Adrenal gland (tissue), 12 donors: Measurements from ENCODE around the gene AARS1. TPM values are rescaled to one million over a fixed set of nuclear protein-coding genes. Genes with fewer than 3 reads are reported as not detected.
A peak's percentile ranks its signal among the peaks of the same experiment; 100 is the strongest.
"Not testable (repeated sequence)": the region's sequence is repeated elsewhere in the genome, so short reads cannot be mapped to it uniquely, and the experiment has no call there.

Experiments
- DNase-seq, 7 donors: peaks; one replicate each; pipeline ENCODE4 v3.0.0-alpha.2; 2019 to 2020
- H3K27ac ChIP-seq, 5 donors: fragments of 200-600 bp; sonication (generic) in 4 of 5; 1 replicate in 3 of 5; 2 replicates in 2 of 5; pipeline versions ENCODE4 v1.5.1 to v1.8.0; 2016 to 2020; ENCODE audit warnings: mild to moderate bottlenecking in 1 of 5
- H3K27me3 ChIP-seq: fragments of 200-600 bp; 2 replicates; pipeline ENCODE4 v1.8.0; 2021
- H3K36me3 ChIP-seq, 2 donors: fragments of 200-600 bp; replicated peaks in 1 of 2; 1 replicate in 1 of 2; 2 replicates in 1 of 2; pipeline versions ENCODE4 v1.5.1 to v1.8.0; 2018 to 2022
- H3K4me1 ChIP-seq, 2 donors: fragments of 200-600 bp; replicated peaks in 1 of 2; 1 replicate in 1 of 2; 2 replicates in 1 of 2; pipeline versions ENCODE4 v1.5.1 to v1.8.0; 2018 to 2021
- H3K4me3 ChIP-seq, 4 donors: fragments of 200-600 bp; sonication (generic) in 3 of 4; one replicate each; pipeline ENCODE4 v1.5.1; 2016 to 2018
- H3K9me3 ChIP-seq, 3 donors: fragments of 200-600 bp; sonication (generic) in 1 of 3; replicated peaks in 1 of 3; 1 replicate in 2 of 3; 2 replicates in 1 of 3; pipeline versions ENCODE4 v1.5.1 to v1.8.0; 2016 to 2021
- POLR2A ChIP-seq, 2 donors: fragments of 450-650 bp; IDR thresholded peaks; one replicate each; pipeline ENCODE4 v1.6.1; 2017; ENCODE audit warnings: antibody characterized with exemption in 2 of 2, mild to moderate bottlenecking in 2 of 2, moderate library complexity in 1 of 2
- WGBS, 4 donors: extraction: QIAGEN DNeasy Blood & Tissue Kit in 2 of 4; methylation state at CpG; one replicate each; pipeline versions ENCODE4 v1.1.5 to v1.1.7; 2013 to 2017; 5-methylcytosine and 5-hydroxymethylcytosine counted together
- intact Hi-C, 2 donors: fragments of 100-400 bp; cut with DNase I; formaldehyde crosslinking; loops; one replicate each; pipeline versions ENCODE4 v1.14.1 to v1.15.0; 2022 to 2023
- polyA plus RNA-seq, 3 donors: library from polyadenylated mRNA; stranded (reverse); fragments of 200-250 nt in 2 of 3; fragments of 350-450 nt in 1 of 3; fragmentation: Illumina TruSeq in 1 of 3; extraction: RNeasy Lipid Tissue Mini Kit (QIAGEN cat#74804) in 1 of 3; gene quantifications; one replicate each; pipeline ENCODE4 v1.2.3, GENCODE V29; 2013 to 2014
- total RNA-seq, 9 donors: library from RNA; depleted of rRNA in 4 of 9; stranded (reverse); fragments of >200 nt in 4 of 9; fragments of 120-200 nt in 1 of 9; fragmentation: NEBNext Ultra II Directional in 1 of 9; extraction: Animal tissue kit (Norgen Biotek cat#: 25700) in 1 of 9; gene quantifications; one replicate each; pipeline versions ENCODE4 v1.1.0 to v1.2.4, GENCODE V29; 2013 to 2023
- TF ChIP-seq, protein P1 (sequence below), 6 experiments: fragments of 450-650 bp in 4 of 6; fragments of 200-600 bp in 2 of 6; sonication (generic) in 1 of 6; IDR thresholded peaks; 1 replicate in 5 of 6; 2 replicates in 1 of 6; pipeline versions ENCODE4 v1.5.1 to v1.8.0; 2016 to 2021; ENCODE audit warnings: antibody characterized with exemption in 6 of 6, mild to moderate bottlenecking in 2 of 6, moderate library complexity in 1 of 6
- donor health status: healthy with polysubstance abuse.
- donor health status: Bipolar disorder and iron deficiency.
- donor health status: DM: yes; HTN: yes; CAD: no.
- donor health status: DM: no; HTN: no; CAD: no.
- donor health status: DM: no; HTN: no; CAD: no.
- donor health status: DM: yes; HTN: yes; CAD: no.

Gene AARS1
- total and polyA plus RNA-seq, 12 donors: 31.2 to 120 (median 92.0) TPM

DNA sequence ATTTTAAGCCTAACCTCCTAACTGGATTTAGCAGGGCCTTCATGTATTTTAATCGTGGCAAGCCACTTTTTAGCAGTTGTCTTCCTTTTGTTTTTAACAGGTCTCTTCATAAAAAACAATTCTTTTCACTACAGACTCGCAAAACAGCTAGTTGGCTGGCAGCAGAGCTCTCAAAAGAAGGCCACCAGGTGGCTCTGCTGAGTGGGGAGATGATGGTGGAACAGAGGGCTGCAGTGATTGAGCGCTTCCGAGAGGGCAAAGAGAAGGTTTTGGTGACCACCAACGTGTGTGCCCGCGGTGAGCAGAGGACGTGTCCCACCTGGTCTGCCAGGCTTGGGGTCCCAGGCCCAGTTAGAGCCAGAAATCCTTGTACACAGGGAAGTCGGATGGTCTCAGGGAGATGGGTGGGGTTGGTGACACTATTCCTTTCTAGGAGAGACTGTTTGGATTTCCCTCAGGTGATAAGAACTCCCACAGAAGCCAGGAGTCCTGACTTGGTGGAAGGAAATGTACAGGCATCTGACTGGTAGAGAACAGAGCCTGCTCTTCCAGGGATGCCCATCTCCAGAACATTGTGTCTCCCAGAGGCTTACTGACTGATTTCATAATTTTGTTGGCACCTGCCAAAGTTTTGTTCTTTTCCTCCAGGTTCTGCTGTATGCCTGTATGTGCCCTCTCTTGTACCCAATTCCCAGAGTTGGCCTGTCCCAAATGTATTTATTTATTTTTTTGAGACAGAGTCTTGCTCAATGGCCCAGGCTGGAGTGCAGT is 42.5 kb upstream of the AARS1 start:
- intact Hi-C loops: no loop called here
- DNase-seq: no peak
- no peaks in the 10 kb centered on the region for H3K4me1 ChIP-seq
- no peak overlapping the region for H3K4me3 ChIP-seq
- no peaks in the 10 kb centered on the region for H3K9me3 ChIP-seq
- WGBS, 4 donors: 64 to 80% (median 68%) methylated on average over 9 of the region's 9 CpGs
- H3K27me3 ChIP-seq: no peaks in the 10 kb centered on the region
- H3K27ac ChIP-seq: no peak overlapping the region
- H3K36me3 ChIP-seq: peaks cover 0 to 84% of the 10 kb centered on the region in 2 donors
- TF ChIP-seq, protein P1, sequence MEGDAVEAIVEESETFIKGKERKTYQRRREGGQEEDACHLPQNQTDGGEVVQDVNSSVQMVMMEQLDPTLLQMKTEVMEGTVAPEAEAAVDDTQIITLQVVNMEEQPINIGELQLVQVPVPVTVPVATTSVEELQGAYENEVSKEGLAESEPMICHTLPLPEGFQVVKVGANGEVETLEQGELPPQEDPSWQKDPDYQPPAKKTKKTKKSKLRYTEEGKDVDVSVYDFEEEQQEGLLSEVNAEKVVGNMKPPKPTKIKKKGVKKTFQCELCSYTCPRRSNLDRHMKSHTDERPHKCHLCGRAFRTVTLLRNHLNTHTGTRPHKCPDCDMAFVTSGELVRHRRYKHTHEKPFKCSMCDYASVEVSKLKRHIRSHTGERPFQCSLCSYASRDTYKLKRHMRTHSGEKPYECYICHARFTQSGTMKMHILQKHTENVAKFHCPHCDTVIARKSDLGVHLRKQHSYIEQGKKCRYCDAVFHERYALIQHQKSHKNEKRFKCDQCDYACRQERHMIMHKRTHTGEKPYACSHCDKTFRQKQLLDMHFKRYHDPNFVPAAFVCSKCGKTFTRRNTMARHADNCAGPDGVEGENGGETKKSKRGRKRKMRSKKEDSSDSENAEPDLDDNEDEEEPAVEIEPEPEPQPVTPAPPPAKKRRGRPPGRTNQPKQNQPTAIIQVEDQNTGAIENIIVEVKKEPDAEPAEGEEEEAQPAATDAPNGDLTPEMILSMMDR (IDR thresholded peaks at IDR 0.05): peak; percentile 16 to 52 (median 39)
- TF ChIP-seq POLR2A (IDR thresholded peaks at IDR 0.05): no peak

DNA sequence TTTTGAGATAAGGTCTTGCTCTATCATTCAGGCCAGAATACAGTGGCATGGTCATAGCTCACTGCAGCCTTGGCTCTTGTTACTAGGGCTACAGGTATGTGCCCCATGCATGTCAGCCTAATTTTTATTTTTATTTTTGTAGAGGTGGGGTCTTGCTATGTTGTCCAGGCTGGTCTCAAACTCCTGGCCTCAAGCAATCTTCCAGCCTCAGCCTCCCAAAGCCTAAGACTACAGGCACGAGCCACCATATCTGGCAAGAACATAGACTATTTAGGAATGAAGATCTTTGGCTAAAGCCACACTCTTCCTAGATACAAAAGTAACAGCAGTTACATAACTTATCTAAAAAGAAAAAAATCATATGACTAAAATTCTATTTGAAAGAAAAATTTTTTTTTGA is 41.8 kb upstream of the AARS1 start:
- Histone ChIP-seq H3K4me1 (no peaks in the 10 kb centered on the region), H3K36me3 (peaks cover 0 to 85% of the 10 kb centered on the region in 2 donors), H3K9me3 (no peaks in the 10 kb centered on the region), H3K4me3 (no peak overlapping the region), H3K27me3 (no peaks in the 10 kb centered on the region), H3K27ac (no peak overlapping the region)
- TF ChIP-seq POLR2A (IDR thresholded peaks at IDR 0.05): no peak
- TF ChIP-seq, protein P1 (IDR thresholded peaks at IDR 0.05): no peak
- WGBS, 4 donors: 94 to 98% (median 96%) methylated on average over 1 of the region's 1 CpG
- no peak for DNase-seq
- intact Hi-C loops: no loop called here

DNA sequence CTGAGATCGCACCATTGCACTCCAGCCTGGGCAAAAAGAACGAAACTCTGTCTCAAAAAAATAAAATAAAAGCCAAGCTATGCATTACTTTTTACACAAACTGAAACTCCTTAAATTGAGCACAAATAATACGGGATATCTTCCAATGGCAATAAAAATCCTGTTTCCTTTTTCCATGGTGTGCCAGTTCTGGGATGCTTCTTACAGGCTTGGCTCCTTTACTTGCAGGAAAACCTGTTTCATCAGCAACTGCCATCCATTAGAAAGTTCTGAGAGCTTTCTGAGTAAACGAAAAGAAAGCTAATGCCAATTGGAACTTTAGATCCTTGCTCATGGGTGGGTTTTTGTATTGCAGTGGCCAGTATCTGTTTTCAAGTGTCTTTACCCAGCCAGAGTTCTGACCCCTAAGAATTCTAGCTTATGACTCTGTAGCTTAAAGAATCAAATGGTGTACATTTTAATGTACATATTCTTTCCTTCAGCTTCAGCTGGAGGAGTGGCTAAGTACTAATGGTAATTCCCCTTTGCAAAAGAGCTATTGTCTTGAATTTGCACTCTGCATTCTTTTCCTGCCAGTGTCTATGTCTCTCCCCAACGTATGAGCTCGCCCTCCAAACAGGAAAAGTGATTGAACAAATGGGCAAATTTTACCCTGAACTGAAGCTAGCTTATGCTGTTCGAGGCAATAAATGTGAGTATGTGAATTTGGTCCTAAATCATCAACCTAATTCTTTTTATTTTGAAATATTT is 35.9 kb upstream of the AARS1 start:
- H3K27ac ChIP-seq: no peak overlapping the region
- WGBS, 4 donors: 89 to 94% (median 92%) methylated on average over 7 of the region's 7 CpGs
- no peak overlapping the region for H3K4me3 ChIP-seq
- H3K4me1 ChIP-seq: no peaks in the 10 kb centered on the region
- no peak for DNase-seq
- H3K36me3 ChIP-seq: peaks cover 0 to 86% of the 10 kb centered on the region in 2 donors
- no peaks in the 10 kb centered on the region for H3K9me3 ChIP-seq
- intact Hi-C loops: no loop called here
- no peaks in the 10 kb centered on the region for H3K27me3 ChIP-seq
- no peak for TF ChIP-seq POLR2A (IDR thresholded peaks at IDR 0.05)
- TF ChIP-seq, protein P1 (IDR thresholded peaks at IDR 0.05): no peak

DNA sequence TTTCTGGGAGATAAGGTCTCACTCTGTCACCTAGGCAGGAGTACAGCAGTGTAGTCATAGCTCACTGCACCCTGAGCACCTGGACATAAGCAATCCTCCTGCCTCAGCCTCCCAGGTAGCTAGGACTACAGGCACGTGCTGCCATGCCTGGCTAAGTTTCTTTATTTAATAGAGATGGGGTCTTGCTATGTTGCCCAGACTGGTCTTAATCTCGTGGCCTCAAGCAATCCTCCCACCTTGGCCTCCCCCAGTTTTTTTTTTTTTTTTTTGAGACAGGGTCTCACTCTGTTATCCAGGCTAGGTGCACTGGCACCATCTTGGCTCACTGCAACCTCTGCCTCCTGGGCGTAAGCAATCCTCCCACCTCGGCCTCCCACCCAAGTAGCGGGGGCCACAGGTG is 30.8 kb upstream of the AARS1 start:
- 94 to 99% (median 98%) methylated on average over 5 of the region's 5 CpGs for WGBS, 4 donors
- TF ChIP-seq, protein P1 (IDR thresholded peaks at IDR 0.05): no peak
- TF ChIP-seq POLR2A (IDR thresholded peaks at IDR 0.05): no peak
- Histone ChIP-seq H3K4me3 (no peak overlapping the region), H3K27ac (no peak overlapping the region), H3K9me3 (no peaks in the 10 kb centered on the region), H3K27me3 (no peaks in the 10 kb centered on the region), H3K36me3 (peaks cover 0 to 71% of the 10 kb centered on the region in 2 donors), H3K4me1 (no peaks in the 10 kb centered on the region)
- DNase-seq: no peak
- intact Hi-C loops: no loop called here

DNA sequence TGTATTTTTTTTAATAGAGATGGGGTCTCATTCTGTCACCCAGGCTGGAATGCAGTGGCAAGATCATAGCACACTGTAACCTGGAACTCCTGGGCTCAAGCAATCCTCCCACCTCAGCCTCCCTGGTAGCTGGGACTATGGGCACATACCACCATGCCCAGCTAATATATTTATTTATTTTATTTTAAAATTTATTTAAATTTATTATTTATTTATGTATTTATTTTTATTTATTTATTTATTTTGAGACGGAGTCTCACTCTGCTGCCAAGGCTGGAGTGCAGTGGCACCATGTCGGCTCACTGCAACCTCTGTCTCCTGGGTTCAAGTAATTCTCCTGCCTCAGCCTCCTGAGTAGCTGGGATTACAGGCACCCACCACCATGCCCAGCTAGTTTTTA is 18.4 kb upstream of the AARS1 start:
- H3K4me1 ChIP-seq, intact Hi-C loops, H3K27ac ChIP-seq, H3K36me3 ChIP-seq, H3K4me3 ChIP-seq, DNase-seq, H3K9me3 ChIP-seq, H3K27me3 ChIP-seq: not testable (repeated sequence)
- 90 to 100% (median 95%) methylated on average over 2 of the region's 2 CpGs for WGBS, 4 donors
